ENCODE measurements around the gene TIAM2.
A peak's percentile ranks its signal among the peaks of the same experiment; 100 is the strongest.
"Not testable (repeated sequence)": the region's sequence is repeated elsewhere in the genome, so short reads cannot be mapped to it uniquely, and the experiment has no call there.

The TIAM2 gene

DNA sequence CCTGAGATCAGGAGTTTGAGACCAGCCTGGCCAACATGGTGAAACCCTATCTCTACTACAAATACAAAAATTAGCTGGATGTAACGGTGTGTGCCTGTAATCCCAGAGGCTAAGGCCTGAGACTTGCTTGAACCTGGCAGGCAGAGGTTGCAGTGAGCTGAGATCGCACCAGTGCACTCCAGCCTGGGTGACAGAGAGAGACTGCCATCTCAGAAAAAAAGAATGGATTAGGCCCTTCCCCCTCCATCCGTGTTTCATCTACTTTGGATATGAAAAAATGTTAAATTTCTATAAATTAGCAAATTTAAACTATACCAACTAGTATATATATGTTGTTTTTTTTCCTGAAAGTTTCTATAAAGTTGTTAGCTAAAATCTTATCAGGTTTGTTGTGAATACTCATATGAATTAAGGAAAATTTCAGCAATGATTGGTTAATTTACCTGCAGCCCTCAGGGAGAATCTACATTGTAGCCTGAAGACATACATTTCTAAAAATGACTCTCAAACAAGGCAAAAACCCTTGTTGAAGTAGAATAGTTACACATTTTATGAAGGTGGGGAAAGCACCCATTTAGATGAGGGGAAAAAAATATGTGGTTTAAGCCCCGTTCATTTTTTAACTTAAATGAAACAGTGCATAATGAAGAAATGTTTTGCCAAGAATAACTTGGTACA, 120.9 kb downstream of the TIAM2 start:
- no peak for DNase-seq (ENCODE audit: low read depth, low spot score)
- Histone ChIP-seq H3K4me1 (ENCODE audit: control insufficient read depth, insufficient read depth, low read length) (peaks cover 5% of the 10 kb centered on the region; the same call in 1 of the 2 replicates), H3K27me3 (ENCODE audit: control insufficient read depth, insufficient read depth, low read length) (no peaks in the 10 kb centered on the region), H3K36me3 (ENCODE audit: control insufficient read depth, insufficient read depth, low read length) (no peaks in the 10 kb centered on the region), H3K9me3 (ENCODE audit: control insufficient read depth, insufficient read depth, low read length) (no peaks in the 10 kb centered on the region), H3K27ac (ENCODE audit: low read length) (no peak overlapping the region), H3K4me3 (ENCODE audit: low read length) (no peak overlapping the region)
- no CpG with 5 or more reads among the region's 4 CpGs for WGBS (ENCODE audit: insufficient coverage, insufficient read length)

DNA sequence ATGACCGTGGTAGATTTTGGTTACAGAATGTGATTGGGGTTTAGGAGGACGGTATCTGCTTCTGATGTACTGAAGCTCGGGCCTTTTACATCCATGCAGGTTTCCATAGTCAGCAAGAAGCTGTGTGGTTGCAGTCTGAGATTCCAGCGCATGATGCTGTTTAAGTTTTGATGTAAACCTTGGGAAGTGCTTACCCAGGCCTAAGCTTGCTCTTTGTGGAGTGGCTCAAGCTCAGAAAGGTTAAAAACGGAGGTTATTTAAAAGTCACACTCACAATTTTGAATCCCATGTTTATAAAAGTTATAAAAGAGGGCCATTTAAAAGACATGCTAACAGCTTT, 121.4 kb downstream of the TIAM2 start:
- no peaks in the 10 kb centered on the region for H3K9me3 ChIP-seq (ENCODE audit: control insufficient read depth, insufficient read depth, low read length)
- WGBS (ENCODE audit: insufficient coverage, insufficient read length): no CpG with 5 or more reads among the region's 5 CpGs
- H3K4me3 ChIP-seq (ENCODE audit: low read length): no peak overlapping the region
- H3K36me3 ChIP-seq (ENCODE audit: control insufficient read depth, insufficient read depth, low read length): no peaks in the 10 kb centered on the region
- H3K4me1 ChIP-seq (ENCODE audit: control insufficient read depth, insufficient read depth, low read length): peaks cover 6% of the 10 kb centered on the region; the same call in 1 of the 2 replicates
- H3K27ac ChIP-seq (ENCODE audit: low read length): no peak overlapping the region
- no peak for DNase-seq (ENCODE audit: low read depth, low spot score)
- no peaks in the 10 kb centered on the region for H3K27me3 ChIP-seq (ENCODE audit: control insufficient read depth, insufficient read depth, low read length)

GRCh38 chr6:155117256-155117655, 122.1 kb downstream of the TIAM2 start:
- WGBS (ENCODE audit: insufficient coverage, insufficient read length): no CpG with 5 or more reads among the region's 13 CpGs
- no peaks in the 10 kb centered on the region for H3K9me3 ChIP-seq (ENCODE audit: control insufficient read depth, insufficient read depth, low read length)
- H3K4me3 ChIP-seq (ENCODE audit: low read length): no peak overlapping the region
- H3K4me1 ChIP-seq (ENCODE audit: control insufficient read depth, insufficient read depth, low read length): peaks cover 7% of the 10 kb centered on the region; the same call in 1 of the 2 replicates
- no peak overlapping the region for H3K27ac ChIP-seq (ENCODE audit: low read length)
- DNase-seq (ENCODE audit: low read depth, low spot score): no peak
- H3K27me3 ChIP-seq (ENCODE audit: control insufficient read depth, insufficient read depth, low read length): no peaks in the 10 kb centered on the region
- no peaks in the 10 kb centered on the region for H3K36me3 ChIP-seq (ENCODE audit: control insufficient read depth, insufficient read depth, low read length)

GRCh38 chr6:155117785-155118184, 122.7 kb downstream of the TIAM2 start:
- Histone ChIP-seq H3K27me3 (ENCODE audit: control insufficient read depth, insufficient read depth, low read length) (no peaks in the 10 kb centered on the region), H3K4me1 (ENCODE audit: control insufficient read depth, insufficient read depth, low read length) (peaks cover 7% of the 10 kb centered on the region; the same call in 1 of the 2 replicates), H3K27ac (ENCODE audit: low read length) (no peak overlapping the region), H3K9me3 (ENCODE audit: control insufficient read depth, insufficient read depth, low read length) (no peaks in the 10 kb centered on the region), H3K36me3 (ENCODE audit: control insufficient read depth, insufficient read depth, low read length) (no peaks in the 10 kb centered on the region), H3K4me3 (ENCODE audit: low read length) (no peak overlapping the region)
- no peak for DNase-seq (ENCODE audit: low read depth, low spot score)
- no CpG with 5 or more reads among the region's 5 CpGs for WGBS (ENCODE audit: insufficient coverage, insufficient read length)

- H3K36me3 ChIP-seq (ENCODE audit: control insufficient read depth, insufficient read depth, low read length); H3K27ac ChIP-seq (ENCODE audit: low read length); H3K27me3 ChIP-seq (ENCODE audit: control insufficient read depth, insufficient read depth, low read length); H3K9me3 ChIP-seq (ENCODE audit: control insufficient read depth, insufficient read depth, low read length); DNase-seq (ENCODE audit: low read depth, low spot score); H3K4me1 ChIP-seq (ENCODE audit: control insufficient read depth, insufficient read depth, low read length); H3K4me3 ChIP-seq (ENCODE audit: low read length): not testable (repeated sequence)
- no CpG with 5 or more reads among the region's 5 CpGs for WGBS (ENCODE audit: insufficient coverage, insufficient read length)
These were observed 124.1 kb downstream of the TIAM2 start for GRCh38 chr6:155119201-155119600.

- H3K4me3 ChIP-seq (ENCODE audit: low read length): no peak overlapping the region
- H3K9me3 ChIP-seq (ENCODE audit: control insufficient read depth, insufficient read depth, low read length): no peaks in the 10 kb centered on the region
- WGBS (ENCODE audit: insufficient coverage, insufficient read length): no CpG with 5 or more reads among the region's 6 CpGs
- H3K36me3 ChIP-seq (ENCODE audit: control insufficient read depth, insufficient read depth, low read length): no peaks in the 10 kb centered on the region
- H3K4me1 ChIP-seq (ENCODE audit: control insufficient read depth, insufficient read depth, low read length): peaks cover 6% of the 10 kb centered on the region; the same call in 1 of the 2 replicates
- no peaks in the 10 kb centered on the region for H3K27me3 ChIP-seq (ENCODE audit: control insufficient read depth, insufficient read depth, low read length)
- peak; percentile 87 for DNase-seq (ENCODE audit: low read depth, low spot score)
- no peak overlapping the region for H3K27ac ChIP-seq (ENCODE audit: low read length)
These were observed 124.9 kb downstream of the TIAM2 start for GRCh38 chr6:155120034-155120433.

GRCh38 chr6:155121294-155121693, 126.2 kb downstream of the TIAM2 start:
- H3K9me3 ChIP-seq (ENCODE audit: control insufficient read depth, insufficient read depth, low read length): no peaks in the 10 kb centered on the region
- no peaks in the 10 kb centered on the region for H3K27me3 ChIP-seq (ENCODE audit: control insufficient read depth, insufficient read depth, low read length)
- no CpG with 5 or more reads among the region's 4 CpGs for WGBS (ENCODE audit: insufficient coverage, insufficient read length)
- H3K4me1 ChIP-seq (ENCODE audit: control insufficient read depth, insufficient read depth, low read length): peaks cover 6% of the 10 kb centered on the region; the same call in 1 of the 2 replicates
- no peak for DNase-seq (ENCODE audit: low read depth, low spot score)
- no peak overlapping the region for H3K4me3 ChIP-seq (ENCODE audit: low read length)
- no peaks in the 10 kb centered on the region for H3K36me3 ChIP-seq (ENCODE audit: control insufficient read depth, insufficient read depth, low read length)
- no peak overlapping the region for H3K27ac ChIP-seq (ENCODE audit: low read length)

DNA sequence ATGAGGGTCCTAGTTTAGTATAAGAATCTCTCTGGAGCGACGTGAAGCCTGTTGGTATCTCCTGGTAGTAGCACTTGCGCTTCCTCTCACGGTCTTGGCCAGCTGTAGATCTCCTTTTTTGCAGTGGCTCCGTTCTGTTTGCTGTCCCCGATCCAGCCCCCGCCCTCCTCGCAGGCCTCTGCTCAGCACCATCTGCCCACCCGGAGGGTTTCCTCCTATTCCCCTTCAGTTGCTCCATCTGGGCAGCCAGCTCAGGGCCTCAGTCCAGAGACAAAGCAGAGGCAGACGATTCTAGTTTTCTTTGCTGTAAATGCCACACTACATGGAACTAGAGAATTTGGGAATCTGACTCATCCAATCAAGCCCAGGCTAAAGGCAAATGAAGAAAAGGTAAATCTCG, 126.6 kb downstream of the TIAM2 start:
- Histone ChIP-seq H3K9me3 (ENCODE audit: control insufficient read depth, insufficient read depth, low read length) (no peaks in the 10 kb centered on the region), H3K27ac (ENCODE audit: low read length) (no peak overlapping the region), H3K27me3 (ENCODE audit: control insufficient read depth, insufficient read depth, low read length) (no peaks in the 10 kb centered on the region), H3K4me1 (ENCODE audit: control insufficient read depth, insufficient read depth, low read length) (peaks cover 6% of the 10 kb centered on the region; the same call in 1 of the 2 replicates), H3K4me3 (ENCODE audit: low read length) (no peak overlapping the region), H3K36me3 (ENCODE audit: control insufficient read depth, insufficient read depth, low read length) (no peaks in the 10 kb centered on the region)
- DNase-seq (ENCODE audit: low read depth, low spot score): no peak
- WGBS (ENCODE audit: insufficient coverage, insufficient read length): no CpG with 5 or more reads among the region's 11 CpGs

- WGBS (ENCODE audit: insufficient coverage, insufficient read length): no CpG with 5 or more reads among the region's 6 CpGs
- H3K27me3 ChIP-seq (ENCODE audit: control insufficient read depth, insufficient read depth, low read length): no peaks in the 10 kb centered on the region
- no peaks in the 10 kb centered on the region for H3K36me3 ChIP-seq (ENCODE audit: control insufficient read depth, insufficient read depth, low read length)
- H3K4me1 ChIP-seq (ENCODE audit: control insufficient read depth, insufficient read depth, low read length): peaks cover 6% of the 10 kb centered on the region; the same call in 1 of the 2 replicates
- no peaks in the 10 kb centered on the region for H3K9me3 ChIP-seq (ENCODE audit: control insufficient read depth, insufficient read depth, low read length)
- DNase-seq (ENCODE audit: low read depth, low spot score): no peak
- H3K27ac ChIP-seq (ENCODE audit: low read length): no peak overlapping the region
- no peak overlapping the region for H3K4me3 ChIP-seq (ENCODE audit: low read length)
These were observed 127.3 kb downstream of the TIAM2 start for GRCh38 chr6:155122199-155122950.

DNA sequence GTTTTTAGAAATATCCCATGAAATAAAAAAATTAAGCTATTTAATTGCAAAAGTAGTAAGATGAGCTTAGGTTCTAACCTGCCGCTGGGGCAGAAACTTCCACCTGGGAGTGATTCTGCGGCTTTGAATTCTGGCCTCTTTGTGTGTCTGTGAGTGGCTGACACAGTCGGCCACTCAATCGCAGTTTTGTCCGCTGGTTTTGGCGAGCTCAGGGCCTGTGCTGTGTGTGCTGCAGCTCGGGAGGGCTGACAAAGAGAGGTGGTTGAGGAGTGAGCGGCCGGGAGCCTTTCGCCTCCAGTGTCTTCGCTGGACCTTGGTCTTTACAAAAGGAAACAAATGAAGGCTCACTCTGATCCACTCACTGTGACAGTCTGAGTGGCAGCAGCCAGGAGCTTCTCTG, 128.4 kb downstream of the TIAM2 start:
- Histone ChIP-seq H3K4me1 (ENCODE audit: control insufficient read depth, insufficient read depth, low read length) (peaks cover 6% of the 10 kb centered on the region; the same call in 1 of the 2 replicates), H3K36me3 (ENCODE audit: control insufficient read depth, insufficient read depth, low read length) (no peaks in the 10 kb centered on the region), H3K4me3 (ENCODE audit: low read length) (no peak overlapping the region), H3K27me3 (ENCODE audit: control insufficient read depth, insufficient read depth, low read length) (no peaks in the 10 kb centered on the region), H3K27ac (ENCODE audit: low read length) (no peak overlapping the region), H3K9me3 (ENCODE audit: control insufficient read depth, insufficient read depth, low read length) (no peaks in the 10 kb centered on the region)
- DNase-seq (ENCODE audit: low read depth, low spot score): no peak
- WGBS (ENCODE audit: insufficient coverage, insufficient read length): no CpG with 5 or more reads among the region's 11 CpGs
